HG03280 (cell line): ENCODE measurements around the gene KLK11.

ENCODE experiments used
- ATAC-seq: cut with Tn5 transposase; IDR thresholded peaks from one replicate; pipeline ENCODE4 v1.9.1; 2021; ENCODE audit warnings: mild to moderate bottlenecking, moderate library complexity; ENCODE audit not compliant: unreplicated experiment

Gene KLK11, protein sequence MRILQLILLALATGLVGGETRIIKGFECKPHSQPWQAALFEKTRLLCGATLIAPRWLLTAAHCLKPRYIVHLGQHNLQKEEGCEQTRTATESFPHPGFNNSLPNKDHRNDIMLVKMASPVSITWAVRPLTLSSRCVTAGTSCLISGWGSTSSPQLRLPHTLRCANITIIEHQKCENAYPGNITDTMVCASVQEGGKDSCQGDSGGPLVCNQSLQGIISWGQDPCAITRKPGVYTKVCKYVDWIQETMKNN

DNA sequence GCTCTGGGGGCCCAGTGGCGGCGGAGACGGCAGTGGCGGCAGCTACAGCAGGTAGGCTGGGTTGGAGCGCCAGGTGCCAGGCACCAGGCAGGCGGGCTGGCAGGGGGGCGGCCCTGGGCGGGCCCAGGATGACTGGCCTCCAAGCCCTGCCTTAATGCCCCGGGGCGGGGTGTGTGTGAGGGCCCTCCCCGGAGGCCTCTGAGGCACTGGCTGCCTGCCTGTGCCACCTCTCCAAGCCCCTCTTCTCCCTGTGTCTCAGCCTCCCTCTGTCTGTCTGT lies at the start of gene KLK11:
TSS of gene KLK11 (minus strand) at position 63 of the 278 bp plus-strand sequence. CDS start 985 bp downstream, outside the sequence.
- no peak for ATAC-seq

DNA sequence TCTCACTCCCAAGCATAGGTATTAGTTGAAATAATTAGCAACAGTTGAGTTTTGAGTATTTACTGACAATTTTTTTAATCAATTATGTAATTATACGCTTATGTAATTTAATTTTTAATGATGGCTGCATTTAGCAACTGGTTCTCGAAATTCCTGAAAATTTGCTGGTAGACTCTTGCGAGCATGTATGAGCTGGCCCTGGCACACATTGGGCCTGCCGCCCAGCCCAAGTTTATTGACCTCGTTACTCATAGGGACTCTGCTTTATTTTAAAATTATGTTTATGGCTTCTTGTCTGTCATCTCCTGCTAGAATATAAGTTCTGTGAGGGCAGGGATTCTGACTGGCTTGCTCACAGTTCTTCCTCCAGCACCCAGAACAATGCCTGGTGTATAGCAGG lies 49.6 kb upstream of the KLK11 start:
- no peak for ATAC-seq

DNA sequence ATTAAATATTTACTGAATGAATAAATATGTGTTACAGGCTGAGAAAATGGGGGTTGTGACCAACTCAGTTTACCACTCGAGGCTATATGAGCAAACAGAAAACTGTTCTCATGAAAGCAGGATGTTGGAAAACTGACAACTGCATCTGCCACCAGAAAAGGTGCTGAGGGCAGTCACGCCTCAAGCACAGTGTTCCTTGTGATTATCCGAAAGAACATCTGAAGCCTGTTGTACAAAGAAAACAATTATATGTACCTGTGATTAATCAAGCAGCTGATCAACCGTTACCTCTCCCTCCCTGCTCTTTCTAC lies 44.6 kb upstream of the KLK11 start:
- no peak for ATAC-seq

DNA sequence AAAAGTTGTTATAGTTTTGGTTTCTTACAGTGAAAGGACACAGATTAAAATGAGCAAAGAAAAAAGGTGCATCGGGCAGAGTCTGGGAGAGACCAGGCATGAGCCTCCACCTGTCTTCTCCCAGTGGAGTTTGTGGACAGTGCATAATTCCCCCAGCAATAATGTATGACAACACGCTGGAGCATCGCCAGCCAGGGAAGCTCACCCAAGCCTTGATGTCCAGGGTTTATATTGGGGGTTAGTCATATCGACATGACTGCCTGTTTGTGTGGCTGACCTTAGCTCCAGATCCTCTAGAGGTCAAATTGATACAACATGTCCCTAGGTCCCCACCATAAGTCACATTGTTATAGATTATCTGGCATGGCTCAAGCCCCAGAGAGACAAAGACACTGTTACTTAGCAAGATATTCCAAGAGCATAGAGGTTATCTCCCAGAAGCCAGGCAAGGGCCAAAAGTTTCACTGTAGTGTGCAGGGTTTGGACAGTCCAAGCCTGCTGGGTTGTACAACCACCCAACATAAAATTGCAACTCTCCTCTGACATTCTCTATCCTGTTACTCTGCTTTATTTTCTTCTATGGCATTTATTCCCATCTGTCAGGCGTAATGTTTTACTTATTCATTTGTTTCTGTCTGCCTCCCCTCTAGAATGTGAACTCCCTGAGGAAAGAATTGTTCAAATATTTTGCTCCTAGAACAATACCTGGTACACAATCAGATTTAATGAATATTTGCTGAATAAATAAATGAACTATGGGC lies 44.1 kb upstream of the KLK11 start:
- no peak for ATAC-seq

DNA sequence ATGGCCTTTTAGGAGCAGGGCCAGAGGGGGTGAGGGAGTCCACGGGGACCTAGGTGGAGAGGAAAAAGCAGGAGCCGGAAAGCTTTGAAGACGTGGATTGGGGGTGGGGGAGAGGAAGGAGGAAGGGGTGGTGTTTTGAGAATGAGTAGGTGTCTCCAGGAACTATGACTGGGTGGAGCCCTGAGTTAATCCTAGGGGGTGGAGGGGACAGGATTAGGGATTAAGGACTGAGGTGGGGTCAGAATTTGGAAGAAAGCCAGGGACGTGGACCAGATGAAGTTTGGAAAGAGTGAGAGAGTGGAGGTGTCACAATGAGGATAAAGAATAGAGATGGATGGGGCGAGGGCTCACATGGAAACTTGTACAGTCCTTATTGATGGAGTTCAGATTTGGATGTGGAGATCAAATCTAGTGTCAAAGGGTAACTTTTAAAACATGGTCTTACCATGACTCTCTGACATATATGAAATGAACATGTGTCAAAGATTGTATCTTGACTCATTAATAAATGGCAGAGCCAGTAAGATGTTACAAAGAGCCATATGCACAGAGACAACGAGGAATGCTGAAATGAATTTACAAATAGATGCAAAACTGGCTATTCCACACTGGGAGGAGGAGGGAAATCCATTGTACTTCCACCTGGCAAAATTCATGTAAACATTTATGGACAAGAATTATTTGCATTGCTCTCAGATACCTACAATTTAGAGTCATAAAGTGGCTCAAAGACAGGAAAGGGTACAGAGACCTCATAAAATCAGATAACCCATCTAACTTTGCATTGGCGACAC lies 40.2 kb upstream of the KLK11 start:
- no peak for ATAC-seq

DNA sequence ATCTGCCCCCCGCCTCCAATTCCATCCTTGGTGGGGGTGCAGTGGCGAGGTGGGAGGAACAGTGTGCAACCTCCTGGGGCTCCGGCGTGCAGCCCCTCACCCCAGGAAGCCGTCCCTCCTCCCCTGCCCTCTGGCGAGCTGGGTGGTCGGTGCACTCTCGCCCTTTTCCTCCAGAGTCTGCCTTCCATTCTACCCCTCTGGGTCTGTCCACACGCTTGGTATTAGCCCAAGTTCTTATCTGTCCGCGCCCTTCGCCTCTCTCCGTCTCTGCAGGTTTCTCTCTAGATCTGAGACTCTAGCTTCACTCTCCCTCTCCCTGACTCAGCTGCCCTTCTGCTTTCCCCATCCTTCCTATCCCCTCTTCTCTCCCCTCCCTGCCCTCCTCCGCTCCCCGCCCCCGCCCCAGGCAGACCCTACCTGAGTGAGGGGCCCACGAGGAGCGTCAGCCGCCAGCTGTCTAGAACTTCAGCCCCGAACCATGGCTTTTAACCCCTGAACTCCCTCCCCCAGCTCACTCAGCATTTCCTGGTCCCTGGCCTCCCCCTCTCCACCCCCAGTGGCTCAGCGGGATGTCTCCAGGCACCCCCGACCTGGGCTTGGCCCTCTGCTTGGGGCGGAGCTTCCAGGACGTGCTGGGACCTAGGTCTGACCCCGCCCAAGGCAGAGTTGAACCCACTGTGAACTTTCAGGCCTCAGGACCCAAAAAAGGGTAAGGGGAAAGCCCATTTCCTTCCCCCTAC lies 39.0 kb upstream of the KLK11 start:
- no peak for ATAC-seq

DNA sequence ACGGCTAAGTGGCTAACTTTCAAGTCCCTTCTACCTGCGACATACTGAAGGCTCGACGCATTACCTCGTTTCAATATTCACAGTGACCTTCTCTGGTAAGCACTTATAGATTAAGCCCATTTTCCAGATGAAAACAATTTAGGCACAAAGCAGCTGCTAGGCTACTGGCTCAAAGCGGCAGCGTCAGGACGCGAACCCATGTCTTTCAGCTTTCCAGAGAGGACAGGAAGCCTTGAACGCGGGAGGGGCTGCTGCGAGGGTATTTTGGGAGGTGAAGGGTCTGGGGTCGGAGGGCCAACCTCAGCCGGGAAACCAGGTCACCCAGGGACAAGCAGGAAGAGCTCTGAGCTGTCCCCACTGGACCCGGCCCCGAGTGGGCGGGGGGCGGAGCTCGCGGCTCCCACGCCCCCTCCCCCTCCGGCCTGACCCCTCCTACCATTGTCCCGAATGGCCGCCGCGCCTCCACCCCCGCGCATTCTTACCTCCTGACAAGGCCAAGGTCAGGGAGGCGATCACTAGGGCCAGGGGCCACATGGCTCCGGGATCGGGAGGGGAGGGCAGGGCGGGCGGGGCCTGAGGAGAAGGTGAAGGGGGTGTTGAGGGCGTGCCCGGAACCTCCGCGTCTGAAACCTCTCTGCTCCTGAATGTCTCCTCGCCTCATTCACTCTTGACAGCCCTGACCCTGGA lies 38.3 kb upstream of the KLK11 start, which contains the start of gene KLK13:
TSS of gene KLK13 (minus strand) at position 559 of the 687 bp plus-strand sequence. CDS start at position 534, 25 bp downstream.
- ATAC-seq = no peak

DNA sequence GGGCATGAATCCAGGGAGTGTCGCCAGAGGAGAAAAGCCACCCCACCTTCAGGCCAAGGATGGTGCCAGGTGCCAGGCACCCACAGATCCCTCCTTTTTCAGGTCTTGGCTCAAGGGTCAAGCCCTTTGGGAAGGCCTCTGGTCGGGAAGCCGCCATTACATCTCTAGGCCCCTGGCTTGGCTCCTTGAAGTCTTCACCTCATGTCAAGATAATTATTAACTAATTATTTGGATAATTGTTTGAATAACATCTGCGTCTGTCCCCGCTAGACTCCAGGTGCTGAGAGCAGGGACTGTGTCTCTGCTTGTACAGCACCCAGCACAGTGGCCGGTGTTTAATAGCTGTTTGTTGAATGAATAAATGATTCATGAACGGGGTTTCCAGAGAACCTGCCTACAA lies 37.2 kb upstream of the KLK11 start:
- ATAC-seq = no peak

DNA sequence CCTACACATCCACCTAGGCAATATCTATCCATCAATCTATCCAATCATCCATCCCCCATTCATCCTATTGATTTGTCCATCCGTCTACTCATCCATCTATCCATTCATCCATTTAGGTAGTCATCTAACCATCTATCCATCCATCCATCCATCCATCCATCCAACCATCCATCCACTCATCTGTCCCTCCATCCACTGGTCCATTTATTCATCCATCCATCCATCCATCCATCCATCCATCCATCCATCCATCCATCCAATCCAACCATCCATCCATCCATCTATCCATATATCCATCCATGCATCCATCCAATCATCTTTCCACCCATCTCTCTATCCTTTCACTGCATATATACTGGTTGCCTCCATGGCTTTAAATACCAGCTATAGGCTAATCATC lies 34.6 kb upstream of the KLK11 start:
- ATAC-seq = no peak

DNA sequence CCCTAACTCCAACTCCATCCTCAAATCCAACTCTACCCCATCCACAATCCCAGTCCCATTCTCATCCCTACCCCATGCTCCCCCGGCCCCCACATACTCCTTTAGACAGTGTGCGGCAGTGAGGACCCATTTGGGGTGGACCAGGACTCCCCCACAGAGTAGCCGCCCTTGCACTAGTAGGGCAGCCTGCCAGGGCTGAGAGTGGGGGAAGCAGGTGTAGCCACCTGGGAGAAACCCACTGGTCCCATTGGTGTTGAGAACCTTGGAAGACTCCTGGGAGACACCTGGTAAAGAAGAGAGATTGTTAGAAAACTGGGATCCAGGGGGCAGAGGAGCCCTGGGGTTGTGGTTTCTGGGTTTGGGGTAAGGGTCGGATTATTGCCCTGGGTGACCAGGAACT lies 33.9 kb upstream of the KLK11 start:
- ATAC-seq = no peak

DNA sequence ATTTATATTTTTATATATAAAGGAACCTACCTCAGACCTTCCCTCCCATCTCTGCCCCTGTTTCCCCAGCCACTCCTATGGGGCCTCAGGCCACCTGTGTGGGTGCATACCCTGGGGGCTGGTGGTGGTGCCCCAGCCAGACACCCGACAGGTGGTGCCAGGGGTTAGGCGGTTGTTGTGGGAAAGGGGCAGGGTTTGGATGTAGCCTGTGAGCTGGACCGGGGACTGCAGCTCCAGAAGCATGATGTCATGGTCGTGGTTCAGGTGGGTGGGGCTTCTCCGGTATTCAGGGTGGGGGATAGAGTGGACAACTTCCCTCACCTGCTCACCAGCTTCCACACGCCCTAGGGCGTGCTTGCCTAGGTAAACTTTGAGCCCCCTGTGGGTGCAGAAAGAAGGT lies 33.3 kb upstream of the KLK11 start:
- ATAC-seq = no peak

DNA sequence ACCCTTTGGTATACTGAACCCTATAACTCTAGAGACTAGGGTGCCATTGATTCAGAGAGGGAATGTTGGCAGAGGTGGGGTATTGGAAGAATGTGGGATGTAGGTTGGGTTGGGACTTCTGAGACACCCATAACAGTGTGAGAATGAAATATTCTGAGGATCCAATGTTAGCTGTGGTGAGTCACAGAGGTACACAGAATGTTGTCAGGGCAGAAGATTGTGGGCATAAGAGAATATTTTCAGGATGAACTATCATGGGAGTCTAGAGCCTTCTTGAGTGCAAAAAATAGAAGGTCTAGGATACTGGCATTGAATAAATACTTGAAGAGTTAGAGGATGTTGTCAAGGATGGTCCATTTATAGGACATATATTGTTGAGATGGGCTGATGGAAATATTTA lies 29.4 kb upstream of the KLK11 start:
- no peak for ATAC-seq

DNA sequence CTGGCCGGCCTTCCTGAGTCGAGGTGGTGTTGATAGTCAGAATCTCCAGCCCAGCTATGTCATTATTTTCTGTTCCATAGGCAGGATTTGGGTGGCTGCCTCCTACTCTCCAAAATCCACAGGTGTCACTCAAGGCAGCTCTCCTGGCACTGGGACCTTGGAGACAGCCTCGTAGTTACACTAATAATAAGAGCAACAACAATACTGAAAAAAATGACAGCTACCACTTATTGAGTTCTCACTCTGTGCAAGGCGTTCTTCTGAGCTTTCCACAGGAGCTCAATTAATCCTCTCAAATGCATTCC lies 20.6 kb upstream of the KLK11 start:
- no peak for ATAC-seq

DNA sequence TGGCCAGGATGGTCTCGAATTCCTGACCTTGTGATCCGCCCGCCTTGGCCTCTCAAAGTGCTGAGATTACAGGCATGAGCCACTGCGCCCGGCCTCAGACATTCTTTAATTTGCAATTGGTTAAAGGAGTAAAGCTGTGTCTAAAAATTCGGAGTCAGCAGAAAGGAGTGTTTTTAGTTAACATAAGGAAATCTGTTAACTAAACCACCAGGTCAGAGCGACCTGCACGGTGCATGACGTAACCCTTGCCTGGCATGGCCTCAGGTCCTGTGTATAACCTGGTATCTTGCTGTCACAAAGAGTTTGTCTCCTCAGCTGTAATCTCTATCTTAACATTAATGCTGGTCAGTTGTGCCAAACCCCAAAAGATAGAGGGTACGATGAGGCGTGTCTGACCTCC lies 17.9 kb upstream of the KLK11 start:
- no peak for ATAC-seq

DNA sequence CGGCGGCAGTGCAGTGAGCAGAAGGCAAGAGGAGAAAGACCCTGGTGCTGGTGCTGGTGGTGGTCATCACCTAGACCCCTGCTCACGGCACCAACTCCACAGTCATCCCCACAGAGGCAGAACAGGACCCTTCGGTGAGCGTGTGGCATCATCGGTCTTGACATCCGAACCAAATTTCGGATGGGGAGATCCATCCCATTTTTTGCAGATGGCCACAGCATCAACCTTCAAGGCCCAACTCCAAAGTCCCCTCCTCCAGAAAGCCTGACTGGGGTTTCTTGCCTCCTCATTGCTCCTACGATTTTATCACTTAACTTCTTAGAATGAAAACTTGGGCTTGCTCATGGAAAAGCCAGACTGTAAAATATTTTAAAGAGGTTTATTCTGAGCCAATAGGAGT lies 17.1 kb upstream of the KLK11 start:
- ATAC-seq = no peak

DNA sequence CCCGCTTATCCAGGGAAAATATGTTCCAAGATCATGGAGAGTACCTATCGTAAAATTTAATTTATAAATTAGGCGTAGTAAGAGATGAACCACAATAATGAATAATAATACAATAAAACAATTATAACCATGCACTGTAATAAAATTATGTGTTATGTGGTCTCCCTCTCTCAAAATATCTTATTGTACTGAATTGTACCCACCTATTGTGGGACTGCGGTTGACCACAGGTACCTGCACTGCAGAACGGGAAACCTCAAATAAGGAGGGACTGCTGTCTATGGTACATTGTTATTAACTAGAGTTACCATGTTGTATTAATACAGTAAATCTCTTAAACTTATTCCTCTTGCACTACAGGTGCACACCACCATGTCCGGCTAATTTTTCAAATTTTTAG lies 13.7 kb upstream of the KLK11 start:
- no peak for ATAC-seq

DNA sequence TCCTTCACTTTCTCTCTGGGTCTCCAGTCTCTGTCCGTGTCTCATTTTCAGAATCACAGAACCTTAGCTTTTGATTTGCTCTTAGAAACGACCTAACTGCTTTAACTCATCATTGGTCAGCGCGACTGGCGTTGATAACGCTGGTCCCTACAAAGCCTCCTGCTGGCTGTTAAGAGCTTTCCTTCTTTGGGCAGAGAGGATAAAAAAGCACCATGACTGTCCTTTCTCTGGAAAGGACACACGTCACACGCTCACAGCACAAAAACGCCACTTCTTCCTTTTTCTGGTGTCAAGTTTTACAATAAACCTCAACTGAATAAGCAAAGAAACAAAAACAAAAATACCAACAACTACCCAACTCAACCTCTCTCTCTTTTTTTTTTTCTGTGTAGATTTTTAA lies 10.1 kb upstream of the KLK11 start:
- ATAC-seq = no peak

DNA sequence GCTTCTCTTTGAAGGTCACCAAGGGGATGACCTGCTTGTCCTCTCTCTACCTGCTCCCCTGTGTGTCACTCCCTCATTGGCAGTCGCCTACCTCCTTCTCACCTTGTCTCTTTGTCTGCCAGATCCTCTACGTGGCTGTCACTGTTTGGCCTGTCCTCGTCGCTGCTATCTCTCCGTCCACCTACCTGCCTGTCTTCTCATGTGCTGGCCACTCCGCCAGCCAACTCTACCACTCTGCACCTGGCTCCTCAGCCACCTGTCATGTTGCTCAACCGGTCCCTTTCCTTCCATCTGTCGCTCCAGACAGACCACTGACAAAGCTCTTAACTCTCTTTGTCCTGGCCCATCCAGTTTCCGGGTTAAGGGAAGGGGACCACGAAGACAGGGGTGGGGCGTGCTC lies 8.3 kb upstream of the KLK11 start, which contains the start of gene KLK12:
TSS of gene KLK12 (minus strand) at position 299 of the 400 bp plus-strand sequence. CDS start 381 bp downstream, outside the sequence.
- no peak for ATAC-seq

DNA sequence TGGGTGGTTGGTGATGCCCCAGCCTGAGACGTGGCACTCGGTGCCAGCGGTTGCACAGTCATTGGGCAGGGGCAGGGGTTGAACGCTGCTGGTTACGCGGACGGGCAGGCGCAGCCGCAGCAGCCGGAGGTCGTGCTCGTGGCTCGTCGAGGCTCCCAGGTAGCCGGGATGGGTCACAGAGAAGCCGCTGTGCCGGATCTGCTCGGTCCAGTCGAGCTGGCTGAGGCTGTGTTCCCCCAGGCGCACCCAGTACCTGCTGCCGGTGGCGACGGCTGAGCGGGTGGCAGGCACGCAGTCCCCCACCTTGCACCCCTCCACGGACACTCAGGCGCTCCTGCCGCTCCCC lies 5.4 kb upstream of the KLK11 start:
- no peak for ATAC-seq

DNA sequence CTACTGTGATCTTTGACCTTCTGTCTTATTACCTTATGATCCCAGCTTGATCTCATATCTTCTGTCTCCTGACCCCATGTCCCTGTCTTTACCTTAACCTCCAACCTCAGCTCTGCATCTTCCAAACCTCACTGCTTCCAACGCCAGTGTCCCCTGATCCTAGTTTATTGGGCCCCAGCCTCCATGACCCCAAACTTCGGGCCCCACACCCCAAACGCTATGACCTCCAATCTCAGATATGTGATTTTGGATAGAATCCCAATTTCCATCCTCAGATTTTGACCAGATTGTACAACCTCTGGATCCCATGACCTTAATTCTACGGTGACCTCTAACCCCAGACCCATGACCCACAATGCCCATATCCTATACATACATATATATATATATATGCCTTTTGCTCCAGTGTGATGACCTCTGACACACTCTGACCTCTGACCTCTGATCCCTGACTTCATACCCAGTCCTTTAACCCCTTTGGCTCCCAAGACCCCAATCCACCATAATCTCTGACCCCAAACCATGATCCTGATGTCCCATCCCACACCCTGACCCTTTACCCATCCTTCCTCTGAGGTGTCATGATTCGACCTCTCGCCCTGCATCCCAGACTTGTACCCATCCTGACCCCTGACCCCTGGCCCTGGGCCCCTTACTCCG lies 4.9 kb upstream of the KLK11 start:
- no peak for ATAC-seq

DNA sequence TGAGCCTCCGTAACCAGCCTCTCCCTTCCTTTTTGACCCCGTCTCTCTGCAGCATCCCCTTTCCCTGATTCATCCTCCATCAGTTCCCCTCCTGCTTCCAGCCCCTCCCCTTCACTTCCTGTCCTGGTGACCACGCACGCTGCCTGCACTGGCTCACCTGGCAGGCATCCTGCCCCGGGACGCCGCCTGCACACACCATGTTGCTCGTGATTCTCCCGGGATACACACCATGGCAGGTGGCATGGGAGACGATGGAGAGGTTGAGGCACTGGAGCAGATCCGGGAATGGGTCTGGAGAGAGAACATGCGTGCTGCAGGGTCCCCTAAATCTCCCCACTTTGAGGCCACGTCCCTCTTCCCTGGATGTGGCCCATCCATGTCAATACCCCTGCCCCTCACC lies 4.2 kb upstream of the KLK11 start:
- no peak for ATAC-seq
